Activated CD8-positive, alpha-beta memory T cell treated with anti-CD3 and anti-CD28 coated beads, Interleukin-2, amount 50 U/mL, for 24 hours (primary cell): ENCODE measurements around the gene TNRC6C.
"Not testable (repeated sequence)": the region's sequence is repeated elsewhere in the genome, so short reads cannot be mapped to it uniquely, and the experiment has no call there.

Source experiments
- DNase-seq: peaks from one replicate; pipeline ENCODE4 v3.0.0-alpha.2; 2020; ENCODE audit errors: extremely low read depth

TNRC6C gene

DNA sequence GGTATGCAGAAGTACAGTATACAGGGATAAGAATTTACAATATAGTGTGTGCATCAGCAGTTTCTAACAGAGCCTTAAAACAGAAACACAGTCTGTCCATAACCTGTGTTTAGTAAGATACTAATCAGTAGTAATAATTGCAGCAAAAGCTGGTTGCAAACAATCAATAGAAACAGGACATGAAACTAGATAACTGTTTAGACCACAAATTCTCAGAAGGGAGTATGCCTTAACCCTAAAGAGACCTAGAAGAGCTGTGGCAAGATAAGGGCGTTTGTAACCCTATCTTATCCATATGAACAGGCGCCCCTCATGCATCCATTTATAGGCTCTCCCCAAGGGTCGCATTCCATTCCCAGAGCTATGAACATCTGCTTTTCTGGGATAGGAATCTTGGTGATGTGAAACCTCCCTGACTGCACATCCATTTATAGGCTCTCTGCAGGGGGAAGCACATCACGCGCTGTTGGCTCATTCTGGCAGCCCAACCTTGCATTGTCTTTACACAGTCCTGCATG is 123.9 kb downstream of the TNRC6C start:
- DNase-seq: not testable (repeated sequence)

DNA sequence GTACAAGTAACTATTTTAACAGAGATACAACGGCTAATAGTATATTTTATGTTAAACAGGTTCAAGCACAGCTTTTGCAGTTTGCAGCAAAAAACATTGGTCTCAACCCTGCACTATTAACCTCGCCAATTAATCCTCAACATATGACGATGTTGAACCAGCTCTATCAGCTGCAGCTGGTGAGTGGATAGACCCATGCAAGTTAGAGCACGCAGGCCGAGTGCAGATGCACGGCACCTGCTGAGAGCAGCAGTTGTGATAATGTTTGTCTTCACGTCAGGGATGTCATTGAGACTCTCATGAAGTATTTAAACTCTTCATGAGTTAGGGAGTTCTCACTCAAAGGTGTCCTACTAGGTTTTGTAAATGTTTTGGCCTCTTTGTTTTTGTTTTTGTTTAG is 124.5 kb downstream of the TNRC6C start:
- DNase-seq: no peak

DNA sequence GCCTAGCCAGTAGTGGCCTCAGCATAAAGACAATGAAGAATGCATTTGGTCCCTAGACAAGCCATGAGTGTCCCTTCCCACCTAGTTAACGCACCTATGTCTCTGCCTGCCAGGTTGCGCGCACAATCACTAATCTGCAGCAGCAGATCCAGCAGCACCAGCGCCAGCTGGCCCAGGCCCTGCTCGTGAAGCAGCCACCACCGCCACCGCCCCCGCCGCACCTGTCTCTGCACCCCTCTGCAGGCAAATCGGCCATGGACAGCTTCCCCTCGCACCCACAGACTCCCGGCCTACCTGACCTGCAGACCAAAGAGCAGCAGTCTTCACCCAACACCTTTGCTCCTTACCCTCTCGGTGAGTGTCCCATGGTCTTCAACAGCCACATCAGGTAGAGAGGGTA is 128.2 kb downstream of the TNRC6C start:
- no peak for DNase-seq

DNA sequence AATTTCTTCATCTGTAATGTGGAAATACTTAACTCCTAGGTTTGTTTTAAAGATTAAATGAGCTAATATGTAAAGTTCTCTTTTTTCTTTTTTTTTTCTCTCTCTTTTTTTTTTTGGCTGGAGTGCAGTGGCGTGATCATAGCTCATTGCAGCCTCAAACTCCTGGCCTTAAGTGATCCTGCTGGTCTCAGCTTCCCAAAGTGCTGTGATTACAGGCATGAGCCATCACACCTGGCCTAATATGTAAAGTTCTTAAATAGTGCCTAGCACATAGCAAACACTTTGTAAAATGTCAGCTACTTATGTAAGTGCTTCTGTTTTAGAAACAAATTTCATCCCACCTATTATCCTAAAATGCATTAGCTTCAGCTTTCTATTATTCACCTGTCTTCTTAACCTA is 130.0 kb downstream of the TNRC6C start:
- no peak for DNase-seq

DNA sequence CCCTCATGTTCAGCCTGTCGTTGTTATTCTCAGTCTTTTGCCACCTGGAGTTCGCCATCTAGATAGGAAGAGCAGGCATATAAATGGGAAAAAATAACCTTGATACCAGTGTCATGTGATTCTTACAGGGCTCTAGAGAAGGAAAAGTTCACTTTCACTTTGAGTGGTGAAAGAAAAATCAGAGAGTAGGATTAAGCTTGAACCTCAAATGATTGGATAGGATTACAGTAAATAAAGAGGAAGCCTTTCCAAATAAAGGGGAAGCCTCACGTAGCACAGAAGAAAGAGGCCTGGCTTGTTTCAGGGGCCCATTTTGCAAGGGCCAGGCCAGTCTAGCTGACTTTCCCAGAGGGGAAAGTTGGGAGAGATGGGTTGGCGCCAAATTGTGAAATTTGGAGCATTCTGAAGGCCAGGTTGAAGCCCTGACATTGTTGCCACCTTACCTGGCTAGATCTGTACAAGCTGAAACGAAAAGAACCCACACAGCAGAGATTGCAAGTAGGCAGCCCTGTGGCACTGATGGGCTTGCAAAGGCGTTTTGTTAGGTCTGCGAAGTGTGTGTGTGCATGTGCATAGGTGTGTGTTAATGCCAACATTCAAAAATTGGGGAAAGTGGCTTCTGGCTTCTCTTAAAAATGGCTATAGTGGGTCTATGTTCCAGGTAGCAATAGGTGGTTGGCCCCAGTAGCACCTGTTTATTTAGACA is 131.2 kb downstream of the TNRC6C start:
- no peak for DNase-seq

DNA sequence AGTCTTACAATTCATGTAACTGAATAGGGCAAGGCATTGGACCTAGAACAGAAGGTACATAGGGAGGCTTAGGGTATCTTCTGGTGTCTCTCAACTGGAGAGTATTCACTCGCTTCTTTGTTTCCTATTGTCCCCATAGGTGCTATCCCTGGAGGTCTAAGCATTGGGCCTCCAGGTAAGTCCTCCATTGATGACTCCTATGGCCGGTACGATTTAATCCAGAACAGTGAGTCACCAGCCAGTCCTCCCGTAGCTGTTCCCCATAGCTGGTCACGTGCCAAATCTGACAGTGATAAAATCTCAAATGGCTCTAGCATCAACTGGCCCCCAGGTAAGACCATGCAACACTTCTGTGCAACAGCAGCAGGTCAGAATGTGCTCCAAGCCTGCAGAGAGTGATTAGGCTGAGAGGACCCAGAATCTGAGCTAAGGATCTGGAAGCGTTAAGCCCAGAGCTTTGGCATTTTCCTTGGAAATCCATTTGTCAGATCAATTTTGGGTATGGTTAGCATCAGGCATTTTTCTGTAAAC is 134.4 kb downstream of the TNRC6C start:
- no peak for DNase-seq

DNA sequence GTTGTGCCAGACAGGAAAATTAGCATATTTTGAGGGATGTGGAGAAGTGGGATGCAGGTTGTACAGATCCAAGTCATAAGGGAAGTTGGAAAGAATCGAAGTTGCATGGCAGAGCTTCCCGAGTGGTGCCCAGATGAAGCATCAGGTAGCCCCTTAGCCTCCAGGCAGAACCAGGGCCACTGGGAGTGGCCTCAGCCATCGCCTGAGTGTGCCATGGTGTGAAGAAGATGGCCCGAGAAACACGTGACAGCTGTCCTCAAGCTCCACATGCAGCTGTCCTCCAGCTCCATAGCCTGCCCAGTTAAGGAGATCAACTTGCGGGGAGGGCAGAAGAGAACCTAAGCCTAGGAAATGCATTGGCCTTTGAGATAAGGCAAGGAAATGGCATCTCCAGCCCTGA is 136.5 kb downstream of the TNRC6C start:
- no peak for DNase-seq

DNA sequence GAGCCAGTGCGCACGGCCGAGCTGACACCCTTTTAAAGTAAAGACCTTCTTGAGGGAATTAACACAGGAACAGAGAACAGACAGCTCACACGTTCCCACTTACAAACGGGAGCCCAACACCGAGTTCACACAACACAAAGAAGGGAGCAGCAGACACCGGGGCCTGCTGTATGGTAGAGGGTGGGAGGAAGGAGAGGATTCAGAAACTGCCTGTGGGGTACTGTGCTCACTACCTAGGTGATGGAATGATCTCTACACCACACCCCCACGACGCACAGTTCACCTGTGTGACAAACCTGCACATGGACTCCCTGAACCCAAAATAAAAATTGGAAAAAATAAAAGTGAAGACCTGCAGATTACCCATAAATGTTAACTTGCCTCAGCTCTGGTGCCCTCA is 137.6 kb downstream of the TNRC6C start:
- no peak for DNase-seq

DNA sequence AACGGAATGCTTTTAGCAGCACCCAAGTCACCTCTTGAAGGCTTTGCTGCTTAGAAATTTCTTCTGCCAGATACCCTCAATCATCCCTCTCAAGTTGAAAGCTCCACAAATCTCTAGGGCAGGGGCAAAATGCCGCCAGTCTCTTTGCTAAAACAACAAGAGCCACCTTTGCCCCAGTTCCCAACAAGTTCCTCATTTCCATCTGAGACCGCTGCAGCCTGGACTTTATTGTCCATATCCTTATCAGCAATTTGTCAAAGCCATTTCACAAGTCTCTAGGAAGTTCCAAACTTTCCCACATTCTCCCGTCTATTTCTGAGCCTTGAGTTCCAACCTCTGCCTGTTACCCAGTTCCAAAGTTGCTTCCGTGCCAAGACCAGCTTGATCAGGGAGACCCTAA is 142.6 kb downstream of the TNRC6C start:
- DNase-seq: no peak

DNA sequence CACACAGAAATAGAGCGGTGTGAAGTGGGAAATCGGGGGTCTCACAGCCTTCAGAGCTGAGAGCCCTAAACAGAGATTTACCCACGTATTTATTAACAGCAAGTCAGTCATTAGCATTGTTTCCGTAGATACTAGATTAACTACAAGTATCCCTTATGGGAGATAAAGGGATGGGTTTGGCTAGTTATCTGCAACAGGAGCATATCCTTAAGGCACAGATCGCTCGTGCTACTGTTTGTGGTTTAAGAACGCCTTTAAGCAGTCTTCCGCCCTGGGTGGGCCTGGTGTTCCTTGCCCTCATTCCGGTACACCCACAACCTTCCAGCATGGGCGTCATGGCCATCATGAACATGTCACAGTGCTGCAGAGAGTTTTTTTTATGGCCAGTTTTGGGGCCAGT is 143.0 kb downstream of the TNRC6C start:
- no peak for DNase-seq

DNA sequence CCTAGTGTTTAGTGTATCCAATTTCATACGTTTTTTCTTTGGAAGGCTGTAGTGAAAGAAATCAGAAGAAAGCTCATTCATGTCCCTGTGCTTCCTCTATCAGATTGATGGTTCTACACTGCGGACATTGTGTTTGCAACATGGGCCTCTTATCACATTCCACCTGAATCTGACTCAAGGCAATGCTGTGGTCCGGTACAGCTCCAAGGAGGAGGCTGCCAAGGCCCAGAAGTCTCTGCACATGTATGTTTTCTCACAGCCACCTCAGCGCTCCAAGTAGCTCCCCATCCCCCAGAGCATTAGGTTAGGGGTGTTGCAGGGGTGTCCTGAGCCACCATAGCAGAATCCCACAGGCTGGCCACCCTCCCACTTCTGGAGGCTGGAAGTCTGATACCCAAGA is 144.8 kb downstream of the TNRC6C start:
- DNase-seq: no peak

DNA sequence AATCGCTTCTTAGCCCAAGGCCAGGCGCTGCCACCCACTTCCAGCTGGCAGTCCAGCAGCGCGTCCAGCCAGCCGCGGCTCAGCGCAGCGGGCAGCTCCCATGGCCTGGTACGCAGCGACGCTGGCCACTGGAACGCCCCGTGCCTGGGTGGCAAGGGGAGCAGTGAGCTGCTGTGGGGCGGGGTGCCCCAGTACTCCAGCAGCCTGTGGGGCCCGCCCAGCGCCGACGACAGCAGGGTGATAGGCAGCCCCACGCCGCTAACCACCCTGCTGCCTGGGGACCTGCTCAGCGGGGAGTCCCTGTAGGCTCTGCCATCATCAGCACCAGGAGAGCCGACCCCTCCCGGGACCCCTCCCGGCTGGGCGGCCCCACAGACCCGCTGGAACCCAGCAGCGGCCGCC is 146.0 kb downstream of the TNRC6C start:
- DNase-seq: no peak

DNA sequence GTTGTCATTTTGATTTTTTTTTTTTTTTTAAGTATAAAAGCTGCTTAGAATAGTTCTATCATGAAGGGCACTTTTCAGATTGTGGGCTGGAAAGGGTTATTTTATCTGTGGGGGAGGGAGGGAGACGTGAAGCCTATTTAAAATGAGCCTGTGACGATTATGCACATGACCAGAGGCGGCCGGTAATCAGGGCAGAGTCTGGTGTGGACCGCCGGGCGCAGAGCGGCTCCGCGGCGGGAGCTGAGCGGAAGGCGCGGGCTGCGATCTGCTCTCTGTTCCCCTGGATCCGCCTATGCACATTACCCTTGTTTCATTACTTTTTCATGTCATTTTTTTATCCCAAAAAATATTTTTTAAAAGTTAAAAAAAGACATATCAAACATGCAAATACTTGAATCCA is 146.6 kb downstream of the TNRC6C start:
- DNase-seq: no peak

DNA sequence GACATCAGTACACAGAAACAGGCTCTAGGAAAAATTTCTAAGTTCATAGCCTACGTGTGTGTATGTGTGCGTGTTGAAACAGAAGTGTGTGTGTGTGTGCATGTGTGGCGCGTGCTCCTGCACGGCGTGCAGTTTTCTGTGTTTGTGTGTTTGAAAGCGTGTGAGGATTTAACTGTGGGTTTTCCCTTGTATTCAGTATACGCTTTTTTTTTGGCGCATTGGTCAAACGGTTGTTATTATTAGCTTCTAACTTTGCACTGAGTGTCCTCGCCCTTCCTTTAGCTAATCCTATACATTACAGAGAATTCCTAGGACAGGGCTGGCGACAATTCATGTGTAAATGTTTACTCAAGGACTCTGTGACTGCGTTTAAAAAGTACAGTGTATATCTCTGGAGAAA is 147.0 kb downstream of the TNRC6C start:
- no peak for DNase-seq

DNA sequence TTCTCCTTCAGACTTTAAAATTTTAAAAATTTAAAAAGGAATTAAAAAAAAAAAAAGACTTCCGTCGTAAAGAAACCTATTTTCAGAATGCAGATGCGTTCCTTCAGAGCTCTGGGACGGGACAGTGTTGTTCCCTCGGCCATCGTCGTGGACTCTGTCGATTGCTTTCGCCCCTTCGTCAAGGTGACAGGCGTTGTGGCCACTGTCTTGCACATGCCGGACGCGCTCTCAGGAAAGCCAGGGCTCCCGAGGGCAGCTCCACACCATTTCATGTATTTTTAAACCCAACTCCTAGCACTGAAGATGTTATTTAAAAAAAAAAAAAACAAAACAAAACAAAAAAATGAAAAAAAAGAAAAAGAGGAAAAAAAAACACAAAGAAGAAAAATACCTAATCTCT is 147.7 kb downstream of the TNRC6C start:
- no peak for DNase-seq

DNA sequence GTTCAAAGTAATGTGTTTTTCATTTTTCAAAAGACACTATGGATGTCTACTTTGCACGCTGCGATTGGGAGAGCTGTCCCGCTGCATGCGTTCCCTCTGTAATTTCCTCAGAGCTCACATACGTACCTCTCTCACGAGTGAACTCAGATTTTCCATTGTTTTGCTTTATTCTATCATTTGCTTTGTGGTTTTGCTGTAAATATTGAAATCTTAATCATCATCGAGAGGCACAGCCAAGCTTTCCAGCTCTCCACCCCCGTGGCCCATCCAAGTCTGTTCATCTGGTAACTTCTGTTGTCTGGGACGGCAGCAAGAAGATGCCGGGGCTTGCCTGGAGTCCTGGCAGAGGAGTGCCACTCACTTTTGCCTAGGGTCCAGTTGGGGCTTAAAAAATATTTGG is 149.0 kb downstream of the TNRC6C start:
- DNase-seq: no peak

DNA sequence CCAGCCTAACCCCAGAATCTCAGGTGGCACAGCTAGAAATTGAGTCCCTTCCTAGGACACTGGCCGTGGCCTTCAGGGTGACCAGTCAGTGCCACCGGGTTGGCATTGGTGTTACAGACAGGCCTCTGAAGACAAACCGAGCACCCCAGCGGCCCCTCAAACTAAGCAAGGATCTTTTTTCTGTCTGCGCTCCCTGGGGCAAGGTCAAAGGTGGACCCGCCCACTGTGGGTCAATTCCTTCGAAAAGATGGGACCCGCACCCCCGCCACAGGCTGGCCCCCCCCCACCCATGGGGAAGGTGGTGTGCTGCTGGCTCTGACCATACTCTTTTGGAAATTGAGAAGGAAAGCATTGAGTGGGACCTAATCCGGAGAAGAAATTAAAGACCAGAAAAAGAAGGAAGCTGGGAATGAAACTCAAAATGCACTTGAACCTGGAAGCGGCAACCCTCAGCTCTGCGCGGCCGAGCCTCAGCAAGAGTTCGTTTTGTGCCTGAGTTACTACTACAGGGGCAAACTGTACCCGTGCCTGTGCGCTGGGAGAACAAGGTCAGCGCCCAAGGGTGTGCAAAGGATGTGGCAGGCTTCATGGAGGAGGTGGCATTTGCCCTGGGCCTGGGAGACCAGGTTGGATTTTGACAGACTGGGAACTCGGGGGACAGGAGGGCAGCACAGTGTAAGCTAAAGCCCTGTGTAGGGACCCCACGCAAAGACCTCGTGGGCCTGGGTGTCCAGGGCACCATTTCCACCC is 149.6 kb downstream of the TNRC6C start:
- DNase-seq: no peak

DNA sequence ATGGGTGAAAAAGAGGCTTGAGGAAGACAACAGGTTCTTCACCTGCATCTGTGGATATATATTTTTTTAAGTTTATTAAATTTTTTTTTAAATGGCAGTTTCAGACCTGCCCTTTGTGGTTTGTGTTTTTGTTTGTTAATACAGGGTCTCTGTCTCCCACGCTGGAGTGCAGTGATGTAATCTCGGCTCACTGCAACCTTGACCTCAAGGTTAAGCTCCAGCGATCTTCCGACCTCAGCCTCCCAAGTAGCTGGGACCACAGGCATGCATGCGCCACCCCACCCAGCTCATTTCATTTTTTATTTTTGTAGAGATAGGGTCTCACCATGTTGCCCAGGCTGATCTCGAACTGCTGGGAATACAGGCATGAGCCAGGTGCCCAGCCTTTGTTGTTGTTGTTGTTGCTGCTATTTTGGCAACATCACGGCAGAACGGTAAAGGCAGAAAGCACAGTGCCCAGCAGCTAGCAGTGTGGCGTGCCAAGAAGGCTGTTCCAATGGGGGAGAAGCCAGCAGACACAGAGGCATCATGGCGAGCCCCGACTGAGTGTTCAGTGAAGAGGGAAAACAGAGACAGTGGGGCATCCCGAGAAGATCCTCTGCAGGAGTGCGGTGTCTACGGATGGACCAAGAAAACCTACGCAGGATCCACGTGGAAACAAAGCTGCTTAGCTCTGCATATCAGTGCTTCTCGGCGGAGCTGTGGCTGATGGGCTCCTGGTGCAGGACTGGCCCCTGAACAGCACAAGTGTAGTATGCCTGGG is 150.4 kb downstream of the TNRC6C start:
- DNase-seq: no peak

DNA sequence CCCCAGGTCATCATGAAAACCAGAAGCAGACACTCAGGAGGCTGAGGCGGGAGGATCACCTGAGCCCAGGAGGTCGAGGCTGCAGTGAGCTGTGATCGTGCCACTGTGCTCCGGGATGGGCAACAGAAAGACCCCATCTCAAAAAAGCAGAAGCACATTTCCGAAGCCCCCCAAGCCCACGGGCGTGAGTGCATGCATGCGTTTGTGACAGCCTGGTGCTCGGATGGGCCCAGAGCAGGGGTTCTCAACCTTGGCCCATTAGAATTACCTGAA is 150.9 kb downstream of the TNRC6C start:
- DNase-seq: no peak

DNA sequence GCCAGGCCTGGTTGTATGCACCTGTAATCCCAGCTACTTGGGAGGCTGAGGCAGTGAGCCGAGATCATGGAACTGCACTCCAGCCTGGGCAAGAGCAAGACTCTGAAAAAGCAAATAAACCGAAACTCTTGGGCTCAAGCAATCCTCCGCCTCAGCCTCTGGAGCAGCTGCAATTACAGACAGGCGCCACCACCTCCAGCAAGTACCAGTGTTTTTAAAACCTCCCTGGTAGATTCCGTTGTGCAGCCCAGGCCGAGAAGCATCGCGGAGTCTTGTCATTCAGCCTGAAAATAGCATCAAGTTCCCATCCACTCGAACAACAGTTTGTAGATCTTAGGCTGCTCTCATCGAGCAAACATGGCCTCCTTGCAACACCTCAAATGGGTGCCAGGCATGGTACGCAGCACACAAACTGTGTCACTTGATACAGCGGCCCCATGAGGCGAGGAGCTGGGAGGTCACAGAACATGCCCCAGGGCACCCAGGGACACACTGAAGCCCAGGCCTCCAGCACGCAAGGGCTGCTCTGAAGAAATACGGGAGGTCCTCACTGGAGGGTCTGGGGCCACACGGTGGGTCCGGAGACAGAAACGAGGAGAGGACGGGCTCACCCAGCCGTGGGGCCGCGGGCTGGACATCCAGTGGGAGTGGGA is 152.0 kb downstream of the TNRC6C start:
- no peak for DNase-seq

DNA sequence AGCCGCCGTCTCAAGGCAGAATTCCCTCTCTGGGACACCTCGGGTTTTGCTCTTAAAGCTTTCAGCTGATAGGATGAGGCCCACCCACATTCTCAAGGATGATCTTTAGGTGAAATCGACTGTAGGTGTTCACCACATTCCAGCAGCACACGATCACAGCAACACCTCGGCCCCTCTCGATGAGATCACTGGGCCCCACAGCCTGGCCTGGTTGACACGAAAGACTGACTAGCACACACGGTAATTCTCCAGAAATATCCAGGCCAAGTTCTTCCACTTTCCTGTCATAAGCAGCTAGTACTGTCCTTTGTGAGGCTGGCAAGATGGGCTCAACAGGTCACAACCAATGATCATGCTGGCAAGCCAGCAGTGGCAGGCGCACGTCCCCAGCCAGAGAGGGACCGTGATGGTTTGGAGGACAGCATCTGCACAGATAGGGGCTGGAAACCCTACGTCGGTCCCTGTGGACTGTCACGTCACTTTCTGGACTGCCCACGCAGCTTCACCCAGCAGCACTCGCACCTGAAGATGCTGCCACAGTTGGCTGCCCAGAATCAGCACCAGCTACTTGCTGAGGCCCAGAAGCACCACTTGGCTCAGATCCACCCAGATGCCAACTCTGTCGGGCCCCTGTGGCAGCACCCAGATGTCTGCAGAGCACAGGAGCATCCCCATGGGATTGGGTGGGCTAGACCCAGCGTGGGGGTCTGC is 152.7 kb downstream of the TNRC6C start:
- DNase-seq: no peak
